Measurements from ENCODE around the gene MBNL2.

DNA sequence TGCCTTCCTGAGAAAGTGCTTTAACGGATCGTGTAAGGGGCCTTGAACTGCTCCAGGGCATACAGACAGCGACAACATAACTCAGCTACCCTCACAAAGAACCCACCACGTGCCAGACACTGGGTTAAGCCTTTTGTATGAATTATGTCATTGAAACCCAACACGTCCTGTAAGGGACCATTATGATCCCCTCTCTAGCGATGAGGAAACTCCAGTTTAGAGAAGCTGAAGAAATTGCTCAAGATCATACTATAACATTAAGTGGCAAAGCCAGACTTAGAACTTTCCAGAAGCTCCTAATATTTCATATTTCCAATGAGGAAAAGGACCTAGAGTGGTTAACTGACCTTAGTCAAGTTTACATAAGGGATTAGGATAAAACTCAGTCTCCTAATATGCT, 154.8 kb downstream of the MBNL2 start:
- TF ChIP-seq, protein P1, sequence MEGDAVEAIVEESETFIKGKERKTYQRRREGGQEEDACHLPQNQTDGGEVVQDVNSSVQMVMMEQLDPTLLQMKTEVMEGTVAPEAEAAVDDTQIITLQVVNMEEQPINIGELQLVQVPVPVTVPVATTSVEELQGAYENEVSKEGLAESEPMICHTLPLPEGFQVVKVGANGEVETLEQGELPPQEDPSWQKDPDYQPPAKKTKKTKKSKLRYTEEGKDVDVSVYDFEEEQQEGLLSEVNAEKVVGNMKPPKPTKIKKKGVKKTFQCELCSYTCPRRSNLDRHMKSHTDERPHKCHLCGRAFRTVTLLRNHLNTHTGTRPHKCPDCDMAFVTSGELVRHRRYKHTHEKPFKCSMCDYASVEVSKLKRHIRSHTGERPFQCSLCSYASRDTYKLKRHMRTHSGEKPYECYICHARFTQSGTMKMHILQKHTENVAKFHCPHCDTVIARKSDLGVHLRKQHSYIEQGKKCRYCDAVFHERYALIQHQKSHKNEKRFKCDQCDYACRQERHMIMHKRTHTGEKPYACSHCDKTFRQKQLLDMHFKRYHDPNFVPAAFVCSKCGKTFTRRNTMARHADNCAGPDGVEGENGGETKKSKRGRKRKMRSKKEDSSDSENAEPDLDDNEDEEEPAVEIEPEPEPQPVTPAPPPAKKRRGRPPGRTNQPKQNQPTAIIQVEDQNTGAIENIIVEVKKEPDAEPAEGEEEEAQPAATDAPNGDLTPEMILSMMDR (IDR thresholded peaks at IDR 0.05) = no peak
- TF ChIP-seq POLR2A (IDR thresholded peaks at IDR 0.05; ENCODE audit: low read depth) (no peak), POLR2AphosphoS5 (IDR thresholded peaks at IDR 0.05) (no peak)
